Measurements from ENCODE around the gene HRH1.

GRCh38 chr3:11239796-11240195 is 85.5 kb downstream of the HRH1 start:
- no peak for TF ChIP-seq EZH2 (IDR thresholded peaks at IDR 0.05; ENCODE audit: insufficient read depth, low read length)
- no peak for TF ChIP-seq CTCF (IDR thresholded peaks at IDR 0.05; ENCODE audit: insufficient read depth, low read depth, low read length)

Measured in astrocyte (in vitro differentiated cells and primary cell).